ENCODE results near the gene CLDND1. TPM values are rescaled to one million over a fixed set of nuclear protein-coding genes. Genes with fewer than 3 reads are reported as not detected.

Gene CLDND1
- total RNA-seq, 1 experiment from 2014 or later, result 80.6 TPM

GRCh38 chr3:98548544-98548943 is 25.8 kb upstream of the CLDND1 start (continued):
- TF ChIP-seq, protein P1, sequence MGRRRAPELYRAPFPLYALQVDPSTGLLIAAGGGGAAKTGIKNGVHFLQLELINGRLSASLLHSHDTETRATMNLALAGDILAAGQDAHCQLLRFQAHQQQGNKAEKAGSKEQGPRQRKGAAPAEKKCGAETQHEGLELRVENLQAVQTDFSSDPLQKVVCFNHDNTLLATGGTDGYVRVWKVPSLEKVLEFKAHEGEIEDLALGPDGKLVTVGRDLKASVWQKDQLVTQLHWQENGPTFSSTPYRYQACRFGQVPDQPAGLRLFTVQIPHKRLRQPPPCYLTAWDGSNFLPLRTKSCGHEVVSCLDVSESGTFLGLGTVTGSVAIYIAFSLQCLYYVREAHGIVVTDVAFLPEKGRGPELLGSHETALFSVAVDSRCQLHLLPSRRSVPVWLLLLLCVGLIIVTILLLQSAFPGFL (CRISPR knock-in tag; IDR thresholded peaks at IDR 0.05; ENCODE audit: borderline replicate concordance), result no peak
- TF ChIP-seq JUN (CRISPR knock-in tag; IDR thresholded peaks at IDR 0.05) (no peak), USF1 (CRISPR knock-in tag; IDR thresholded peaks at IDR 0.05) (no peak), ZNF219 (CRISPR knock-in tag; IDR thresholded peaks at IDR 0.05; ENCODE audit: borderline replicate concordance) (no peak), CBFB (CRISPR knock-in tag; IDR thresholded peaks at IDR 0.05; ENCODE audit: low read depth) (no peak), ZNF425 (CRISPR knock-in tag; conservative IDR thresholded peaks at IDR 0.05) (no peak)

DNA sequence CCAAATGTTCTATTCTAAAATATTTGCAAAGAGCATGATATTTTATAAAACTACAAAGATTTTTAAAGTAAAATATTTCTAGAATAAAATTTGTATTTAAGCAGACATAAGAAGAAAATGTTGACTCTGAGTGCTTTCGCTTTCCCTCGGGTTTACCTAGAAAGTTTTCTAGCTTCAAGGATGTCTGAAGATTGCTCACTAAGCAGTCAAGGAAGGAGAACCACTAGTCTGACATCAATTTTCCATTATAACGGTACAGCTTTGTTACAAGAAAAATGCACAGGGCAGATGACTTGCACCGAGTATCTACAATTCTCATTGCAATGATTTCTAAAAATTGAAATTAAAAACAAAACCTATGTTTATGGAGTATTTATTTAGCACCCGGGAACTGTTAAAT is 23.2 kb upstream of the CLDND1 start:
- DNase-seq (ENCODE audit: low spot score) (no peak), ATAC-seq (no peak)
- Mint-ChIP-seq H3K4me1 (peaks cover 7% of the 10 kb centered on the region; the same call in 1 of the 2 replicates), H3K27ac (no peak overlapping the region; the same call in 1 of the 2 replicates), H3K27me3 (ENCODE audit: low read depth) (no peaks in the 10 kb centered on the region), H3K9me3 (peaks cover 3% of the 10 kb centered on the region; the same call in 1 of the 2 replicates), H3K36me3 (no peaks in the 10 kb centered on the region), H3K4me3 (no peak overlapping the region)
- POLR2A ChIA-PET, result no interaction called here
- TF ChIP-seq ZMAT4 (CRISPR knock-in tag; IDR thresholded peaks at IDR 0.05) (no peak), TEAD4 (CRISPR knock-in tag; IDR thresholded peaks at IDR 0.05) (no peak), USF1 (CRISPR knock-in tag; IDR thresholded peaks at IDR 0.05) (no peak)
- CTCF ChIA-PET, result no interaction called here

- H3K9me3 Mint-ChIP-seq, result peaks cover 3% of the 10 kb centered on the region; the same call in 1 of the 2 replicates
- DNase-seq (ENCODE audit: low spot score) (no peak), ATAC-seq (no peak)
- TF ChIP-seq SP1 (CRISPR knock-in tag; conservative IDR thresholded peaks at IDR 0.05) (no peak), SMAD4 (CRISPR knock-in tag; IDR thresholded peaks at IDR 0.05) (no peak)
- no peaks in the 10 kb centered on the region for H3K27me3 Mint-ChIP-seq (ENCODE audit: low read depth)
- H3K27ac Mint-ChIP-seq, result no peak overlapping the region
- POLR2A ChIA-PET, result no interaction called here
- CTCF ChIA-PET, result no interaction called here
- H3K4me3 Mint-ChIP-seq, result no peak overlapping the region
- H3K4me1 Mint-ChIP-seq, result 0 out of 2 replicates have a peak, but pooled peaks cover 2% of the 10 kb centered on the region
- H3K36me3 Mint-ChIP-seq, result no peaks in the 10 kb centered on the region
Observed at GRCh38 chr3:98542623-98543022, 19.9 kb upstream of the CLDND1 start.

DNA sequence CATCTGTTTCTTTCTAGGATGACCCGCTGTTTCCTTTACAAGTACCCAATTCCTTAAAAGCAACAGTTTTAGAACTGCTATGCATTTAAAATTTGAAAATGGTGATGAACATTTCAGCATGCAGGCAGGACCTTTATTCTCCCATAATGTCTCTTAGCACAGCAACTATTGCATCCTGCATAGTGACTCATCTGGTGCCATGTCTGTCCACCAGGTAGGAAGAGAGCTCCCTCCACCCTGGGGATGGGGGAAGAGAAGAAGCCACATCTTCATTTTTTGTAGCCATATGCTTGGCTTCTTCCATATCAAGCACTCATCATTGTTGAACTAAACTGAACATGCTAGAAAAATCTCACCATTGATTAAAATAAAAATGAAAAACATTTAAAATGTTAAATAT is 19.0 kb upstream of the CLDND1 start:
- Mint-ChIP-seq H3K36me3 (no peaks in the 10 kb centered on the region), H3K4me1 (peaks cover 3% of the 10 kb centered on the region; the same call in 1 of the 2 replicates), H3K9me3 (peaks cover 3% of the 10 kb centered on the region; the same call in 1 of the 2 replicates), H3K4me3 (no peak overlapping the region), H3K27ac (no peak overlapping the region), H3K27me3 (ENCODE audit: low read depth) (no peaks in the 10 kb centered on the region)
- ChIA-PET CTCF (no interaction called here), POLR2A (no interaction called here)
- ATAC-seq (no peak), DNase-seq (ENCODE audit: low spot score) (no peak)
- TF ChIP-seq ELF4 (CRISPR knock-in tag; IDR thresholded peaks at IDR 0.05; ENCODE audit: low read depth), result no peak
- no peak for TF ChIP-seq ZNF396 (CRISPR knock-in tag; IDR thresholded peaks at IDR 0.05; ENCODE audit: borderline replicate concordance)
- no peak for TF ChIP-seq TEAD4 (CRISPR knock-in tag; IDR thresholded peaks at IDR 0.05)

GRCh38 chr3:98540346-98540745 is 17.6 kb upstream of the CLDND1 start:
- Mint-ChIP-seq H3K36me3 (no peaks in the 10 kb centered on the region), H3K4me3 (no peak overlapping the region), H3K4me1 (peaks cover 5% of the 10 kb centered on the region; the same call in 1 of the 2 replicates), H3K27me3 (ENCODE audit: low read depth) (no peaks in the 10 kb centered on the region), H3K27ac (no peak overlapping the region), H3K9me3 (peaks cover 3% of the 10 kb centered on the region; the same call in 1 of the 2 replicates)
- no peak for ATAC-seq
- CTCF ChIA-PET, result no interaction called here
- POLR2A ChIA-PET, result no interaction called here
- DNase-seq (ENCODE audit: low spot score), result no peak
- TF ChIP-seq ZMAT4 (CRISPR knock-in tag; IDR thresholded peaks at IDR 0.05) (no peak), ELF4 (CRISPR knock-in tag; IDR thresholded peaks at IDR 0.05; ENCODE audit: low read depth) (no peak), ATF3 (CRISPR knock-in tag; conservative IDR thresholded peaks at IDR 0.05) (no peak), JUN (CRISPR knock-in tag; IDR thresholded peaks at IDR 0.05) (no peak), GRHL2 (CRISPR knock-in tag; IDR thresholded peaks at IDR 0.05; ENCODE audit: insufficient replicate concordance, severe bottlenecking) (no peak), ZSCAN18 (CRISPR knock-in tag; IDR thresholded peaks at IDR 0.05) (no peak), ZNF232 (CRISPR knock-in tag; IDR thresholded peaks at IDR 0.05) (no peak)
- TF ChIP-seq, protein P2, sequence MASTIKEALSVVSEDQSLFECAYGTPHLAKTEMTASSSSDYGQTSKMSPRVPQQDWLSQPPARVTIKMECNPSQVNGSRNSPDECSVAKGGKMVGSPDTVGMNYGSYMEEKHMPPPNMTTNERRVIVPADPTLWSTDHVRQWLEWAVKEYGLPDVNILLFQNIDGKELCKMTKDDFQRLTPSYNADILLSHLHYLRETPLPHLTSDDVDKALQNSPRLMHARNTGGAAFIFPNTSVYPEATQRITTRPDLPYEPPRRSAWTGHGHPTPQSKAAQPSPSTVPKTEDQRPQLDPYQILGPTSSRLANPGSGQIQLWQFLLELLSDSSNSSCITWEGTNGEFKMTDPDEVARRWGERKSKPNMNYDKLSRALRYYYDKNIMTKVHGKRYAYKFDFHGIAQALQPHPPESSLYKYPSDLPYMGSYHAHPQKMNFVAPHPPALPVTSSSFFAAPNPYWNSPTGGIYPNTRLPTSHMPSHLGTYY (CRISPR knock-in tag; IDR thresholded peaks at IDR 0.05), result no peak
